K562 (cell line): ENCODE measurements around the gene PLCB3. TPM values are rescaled to one million over a fixed set of nuclear protein-coding genes. Genes with fewer than 3 reads are reported as not detected.

Experiments used
- DEAF1 ChIP-seq: fragments of 450-650 bp; formaldehyde crosslinking; IDR thresholded peaks from 2 replicates; pipeline ENCODE4 v1.4.0; 2020; ENCODE audit warnings: mild to moderate bottlenecking, moderate library complexity
- E2F5 ChIP-seq: sonication (generic); formaldehyde crosslinking; IDR thresholded peaks from 2 replicates; pipeline ENCODE4 v1.8.0; 2022; ENCODE audit warnings: mild to moderate bottlenecking, missing genetic modification reagents
- ERF ChIP-seq: fragments of 450-650 bp; formaldehyde crosslinking; IDR thresholded peaks from 2 replicates; pipeline ENCODE4 v1.4.0; 2020; ENCODE audit warnings: mild to moderate bottlenecking, mixed read lengths
- FOXJ3 ChIP-seq: sonication (generic); formaldehyde crosslinking; IDR thresholded peaks from 2 replicates; pipeline ENCODE4 v1.4.0; 2020; ENCODE audit warnings: mild to moderate bottlenecking, missing genetic modification reagents
- HMGXB4 ChIP-seq: sonication (generic); formaldehyde crosslinking; IDR thresholded peaks from 2 replicates; pipeline ENCODE4 v1.8.1; 2023; ENCODE audit warnings: mild to moderate bottlenecking, missing genetic modification reagents
- MAX ChIP-seq: sonication (generic); formaldehyde crosslinking; IDR thresholded peaks from 2 replicates; pipeline ENCODE4 v1.9.0; 2022; ENCODE audit warnings: mild to moderate bottlenecking, missing genetic modification reagents
- NUFIP1 ChIP-seq: fragments of 450-650 bp; IDR thresholded peaks from 2 replicates; pipeline ENCODE4 v1.6.1; 2018; ENCODE audit not compliant: partially characterized antibody
- SMAD3 ChIP-seq: fragments of 450-650 bp; formaldehyde crosslinking; conservative IDR thresholded peaks from 2 replicates; pipeline ENCODE4 v1.4.0; 2020; ENCODE audit warnings: mild to moderate bottlenecking
- SRF ChIP-seq, 2 experiments: fragments of 250-450, 450-650 bp in 1 of 2; sonication (Bioruptor Pico) in 1 of 2; sonication (generic) in 1 of 2; formaldehyde crosslinking; IDR thresholded peaks; 2 replicates each; pipeline versions ENCODE4 v1.5.0 to v1.5.1; 2020 to 2022; ENCODE audit warnings: mild to moderate bottlenecking in 1 of 2, missing genetic modification reagents in 1 of 2
- TEAD2 ChIP-seq: fragments of 450-650 bp; IDR thresholded peaks from 2 replicates; pipeline ENCODE4 v1.6.1; 2016; ENCODE audit warnings: missing genetic modification characterization, control low read depth, missing compliant biosample characterization
- ZBTB40 ChIP-seq, 2 experiments: fragments of 450-650 bp in 1 of 2; sonication (generic) in 1 of 2; formaldehyde crosslinking in 1 of 2; IDR thresholded peaks; 2 replicates each; pipeline versions ENCODE4 v1.7.1 to v1.9.0; 2016 to 2022; ENCODE audit warnings: inconsistent platforms in 1 of 2, mild to moderate bottlenecking in 1 of 2, missing genetic modification reagents in 1 of 2
- ZFP36 ChIP-seq: fragments of 150-350 bp; IDR thresholded peaks from 2 replicates; pipeline ENCODE4 v1.6.1; 2018; ENCODE audit warnings: low read length, low read depth; ENCODE audit not compliant: partially characterized antibody
- polyA plus RNA-seq, 8 experiments: library from polyadenylated mRNA; depleted of rRNA in 4 of 8; stranded (reverse) in 5 of 8; unstranded in 3 of 8; fragments of >200 nt; fragmentation: Nextera tagmentation in 2 of 8; fragmentation: Illumina TruSeq in 1 of 8; extraction: Ambion mirVana in 2 of 8; extraction: Trizol in 1 of 8; gene quantifications; 2 replicates each; pipeline versions ENCODE4 v1.2.1 to v1.2.3, GENCODE V29; 2011 to 2014; ENCODE audit warnings: inconsistent platforms in 1 of 8, missing spikeins in 1 of 8
- total RNA-seq, 7 experiments: library from RNA; depleted of rRNA in 6 of 7; stranded (reverse); fragments of >200 nt in 6 of 7; fragmentation: Illumina TruSeq in 2 of 7; extraction: Trizol in 2 of 7; gene quantifications; 2 replicates each; pipeline versions ENCODE4 v1.2.1 to v1.2.3, GENCODE V29; 2011 to 2021; ENCODE audit warnings: low replicate concordance in 1 of 7

PLCB3 gene
- total and polyA plus RNA-seq, 9 of the 15 experiments (the other 6 are each of a cell fraction or from before 2014, with no cell fraction given) = 0.31 to 44.8 (median 14.6) TPM

- no peak for TF ChIP-seq TEAD2 (tag)
- TF ChIP-seq SMAD3 (CRISPR knock-in tag) = no peak
- TF ChIP-seq MAX (CRISPR knock-in tag) = peak; percentile 96
- no peak for TF ChIP-seq ZFP36
- no peak for TF ChIP-seq E2F5 (CRISPR knock-in tag)
- no peak for TF ChIP-seq SRF (CRISPR knock-in tag; IDR thresholded peaks at IDR 0.05)
- no peak for TF ChIP-seq FOXJ3 (CRISPR knock-in tag)
- 0 out of 2 replicates have a peak, but pooled peaks have one; percentile 20 for TF ChIP-seq DEAF1 (CRISPR knock-in tag)
- TF ChIP-seq HMGXB4 (CRISPR knock-in tag) = peak; percentile 67; the same call in 1 of the 2 replicates
- TF ChIP-seq ZBTB40 (IDR thresholded peaks at IDR 0.05) = 0 out of 2 replicates have a peak, but pooled peaks have one; percentile 27
- TF ChIP-seq ZBTB40 (CRISPR knock-in tag; IDR thresholded peaks at IDR 0.05) = no peak
- TF ChIP-seq NUFIP1 = no peak
- TF ChIP-seq ERF (CRISPR knock-in tag) = 0 out of 2 replicates have a peak, but pooled peaks have one; percentile 35
Observed at GRCh38 chr11:64304316-64305072, 53.2 kb downstream of the PLCB3 start (continued).
